Skin epidermis (tissue), 12 donors: ENCODE data around the gene TRAPPC12.
"Not testable (repeated sequence)": the region's sequence is repeated elsewhere in the genome, so short reads cannot be mapped to it uniquely, and the experiment has no call there.

Experiments
- H3K27ac ChIP-seq, 21 experiments: fragments of 200-600 bp; sonication (generic) in 11 of 21; one replicate each; pipeline ENCODE4 v1.5.0; 2020; ENCODE audit warnings: mild to moderate bottlenecking in 3 of 21, inconsistent platforms in 2 of 21, moderate library complexity in 2 of 21
- H3K4me3 ChIP-seq, 7 experiments: fragments of 200-600 bp; sonication (generic) in 2 of 7; one replicate each; pipeline ENCODE4 v1.5.0; 2020; ENCODE audit warnings: inconsistent platforms in 2 of 7, mild to moderate bottlenecking in 2 of 7, moderate library complexity in 1 of 7

TRAPPC12 gene

GRCh38 chr2:3428577-3428976, 49.1 kb downstream of the TRAPPC12 start:
- Histone ChIP-seq H3K27ac (no peak overlapping the region), H3K4me3 (no peak overlapping the region)

GRCh38 chr2:3429066-3429610, 49.6 kb downstream of the TRAPPC12 start:
- no peak overlapping the region for H3K4me3 ChIP-seq
- no peak overlapping the region for H3K27ac ChIP-seq

- no peak overlapping the region for H3K27ac ChIP-seq
- no peak overlapping the region for H3K4me3 ChIP-seq
These were observed 50.7 kb downstream of the TRAPPC12 start for GRCh38 chr2:3430172-3430571.

GRCh38 chr2:3430740-3431490, 51.4 kb downstream of the TRAPPC12 start:
- Histone ChIP-seq H3K27ac (no peak overlapping the region), H3K4me3 (no peak overlapping the region)

GRCh38 chr2:3432067-3432466, 52.6 kb downstream of the TRAPPC12 start:
- no peak overlapping the region for H3K27ac ChIP-seq
- H3K4me3 ChIP-seq, result no peak overlapping the region

GRCh38 chr2:3432693-3433338, 53.3 kb downstream of the TRAPPC12 start:
- Histone ChIP-seq H3K4me3 (no peak overlapping the region), H3K27ac (no peak overlapping the region)

GRCh38 chr2:3433339-3433699, 53.8 kb downstream of the TRAPPC12 start:
- H3K27ac ChIP-seq, result no peak overlapping the region
- H3K4me3 ChIP-seq, result no peak overlapping the region

- no peak overlapping the region for H3K4me3 ChIP-seq
- H3K27ac ChIP-seq, result no peak overlapping the region
These were observed 54.4 kb downstream of the TRAPPC12 start for GRCh38 chr2:3433776-3434400.

GRCh38 chr2:3434654-3435053, 55.2 kb downstream of the TRAPPC12 start:
- H3K4me3 ChIP-seq, result no peak overlapping the region
- H3K27ac ChIP-seq, result peak overlapping the region in 1 of 21 experiments; percentile 17

GRCh38 chr2:3435445-3435844, 56.0 kb downstream of the TRAPPC12 start:
- H3K27ac ChIP-seq, result no peak overlapping the region
- no peak overlapping the region for H3K4me3 ChIP-seq

- H3K27ac ChIP-seq, result no peak overlapping the region
- H3K4me3 ChIP-seq, result no peak overlapping the region
These were observed 61.0 kb downstream of the TRAPPC12 start for GRCh38 chr2:3440477-3440876.

- H3K4me3 ChIP-seq, result no peak overlapping the region
- no peak overlapping the region for H3K27ac ChIP-seq
These were observed 62.0 kb downstream of the TRAPPC12 start for GRCh38 chr2:3441465-3441864.

GRCh38 chr2:3442185-3442584, 62.7 kb downstream of the TRAPPC12 start:
- Histone ChIP-seq H3K4me3 (no peak overlapping the region), H3K27ac (no peak overlapping the region)

GRCh38 chr2:3443083-3443482, 63.6 kb downstream of the TRAPPC12 start:
- H3K4me3 ChIP-seq, result no peak overlapping the region

GRCh38 chr2:3443506-3444084, 64.1 kb downstream of the TRAPPC12 start:
- no peak overlapping the region for H3K27ac ChIP-seq
- no peak overlapping the region for H3K4me3 ChIP-seq

More at GRCh38 chr2:3443083-3443482, 63.6 kb downstream of the TRAPPC12 start:
- no peak overlapping the region for H3K27ac ChIP-seq

GRCh38 chr2:3445891-3446290, 66.4 kb downstream of the TRAPPC12 start:
- Histone ChIP-seq H3K27ac (no peak overlapping the region), H3K4me3 (no peak overlapping the region)

- no peak overlapping the region for H3K27ac ChIP-seq
These were observed 66.9 kb downstream of the TRAPPC12 start for GRCh38 chr2:3446381-3446780.

GRCh38 chr2:3447186-3447585, 67.7 kb downstream of the TRAPPC12 start:
- H3K27ac ChIP-seq, H3K4me3 ChIP-seq: not testable (repeated sequence)

More at GRCh38 chr2:3446381-3446780, 66.9 kb downstream of the TRAPPC12 start:
- no peak overlapping the region for H3K4me3 ChIP-seq

GRCh38 chr2:3447789-3448317, 68.4 kb downstream of the TRAPPC12 start:
- H3K27ac ChIP-seq, result peak overlapping the region in 3 of 21 experiments; percentile 8 to 47 (median 15)
- no peak overlapping the region for H3K4me3 ChIP-seq

GRCh38 chr2:3448441-3448911, 69.0 kb downstream of the TRAPPC12 start:
- H3K4me3 ChIP-seq, result not testable (repeated sequence)
- H3K27ac ChIP-seq, result peak overlapping the region in 3 of 21 experiments; percentile 8 to 47 (median 15)
